Inflammatory macrophage treated with lipopolysaccharide for 4 hours (primary cell): ENCODE data around the gene KLK2.

Experiments
- DNase-seq: peaks from one replicate; pipeline ENCODE4 v3.0.0-alpha.2; 2020

The KLK2 gene

GRCh38 chr19:50873056-50873455 lies at the start of gene KLK2:
TSS of gene KLK2 (plus strand) at chr19:50873439. CDS start at chr19:50873474, 35 bp downstream.
- no peak for DNase-seq

- DNase-seq, result no peak
These were observed 46.6 kb upstream of the KLK2 start for GRCh38 chr19:50826492-50827240.

GRCh38 chr19:50827476-50827875 lies 45.8 kb upstream of the KLK2 start:
- DNase-seq, result no peak

GRCh38 chr19:50829801-50830200 lies 43.4 kb upstream of the KLK2 start:
- DNase-seq, result no peak

GRCh38 chr19:50830266-50831025 lies 42.8 kb upstream of the KLK2 start:
- no peak for DNase-seq

- no peak for DNase-seq
These were observed 42.2 kb upstream of the KLK2 start for GRCh38 chr19:50831026-50831396.

GRCh38 chr19:50832666-50833065 lies 40.6 kb upstream of the KLK2 start:
- no peak for DNase-seq

- DNase-seq, result no peak
These were observed 40.0 kb upstream of the KLK2 start, which contains the start of gene KLK15 for GRCh38 chr19:50833117-50833801. TSS of gene KLK15 (minus strand) at chr19:50833574. CDS start at chr19:50831492, 2,082 bp downstream.

- DNase-seq, result no peak
These were observed 39.5 kb upstream of the KLK2 start for GRCh38 chr19:50833802-50834167.

GRCh38 chr19:50835103-50835784 lies 38.0 kb upstream of the KLK2 start:
- no peak for DNase-seq

- peak; percentile 54 for DNase-seq
These were observed 37.3 kb upstream of the KLK2 start for GRCh38 chr19:50835785-50836542.

- no peak for DNase-seq
These were observed 36.6 kb upstream of the KLK2 start for GRCh38 chr19:50836543-50837195.

GRCh38 chr19:50837300-50837699 lies 35.9 kb upstream of the KLK2 start:
- no peak for DNase-seq

- DNase-seq, result no peak
These were observed 35.0 kb upstream of the KLK2 start for GRCh38 chr19:50838239-50838638.

- DNase-seq, result no peak
These were observed 33.3 kb upstream of the KLK2 start for GRCh38 chr19:50839712-50840655.

GRCh38 chr19:50842130-50842529 lies 31.1 kb upstream of the KLK2 start:
- DNase-seq, result no peak

GRCh38 chr19:50843205-50843604 lies 30.0 kb upstream of the KLK2 start:
- no peak for DNase-seq

GRCh38 chr19:50843701-50844221 lies 29.5 kb upstream of the KLK2 start:
- no peak for DNase-seq

- no peak for DNase-seq
These were observed 28.8 kb upstream of the KLK2 start for GRCh38 chr19:50844296-50844935.

- no peak for DNase-seq
These were observed 22.5 kb upstream of the KLK2 start for GRCh38 chr19:50850738-50851137.
